HCT116 (cell line): ENCODE results near the gene WASL. TPM values are rescaled to one million over a fixed set of nuclear protein-coding genes. Genes with fewer than 3 reads are reported as not detected.

Experiments
- ATAC-seq: fragments of 200-7000 bp; cut with Tn5 transposase; 2 replicates; pipeline ENCODE4 v1.9.1; 2020; ENCODE audit warnings: mild to moderate bottlenecking, moderate library complexity
- BruUV-seq: library from RNA; stranded (reverse); fragments of 400-500 nt; replicated peaks from 2 replicates; lab custom pipeline; 2021; lab: Mats Ljungman, UMichigan
- CTCF ChIA-PET: fragments of 300-600 bp; sonication (Branson Sonifier 250); formaldehyde crosslinking; loops from one replicate; lab custom pipeline; 2021; ENCODE audit warnings: antibody characterized with exemption; lab: Charles Lee
- POLR2A ChIA-PET: fragments of 300-600, 350-600 bp; sonication (Branson Sonifier 250); formaldehyde crosslinking; loops from one replicate; lab custom pipeline; 2021; ENCODE audit warnings: antibody characterized with exemption; lab: Charles Lee
- RAD21 ChIA-PET, 2 experiments: fragments of 300-600 bp; sonication (Branson Sonifier 250); formaldehyde crosslinking; loops; one replicate each; lab custom pipeline; 2023; ENCODE audit warnings: low total read pairs in 2 of 2; ENCODE audit not compliant: uncharacterized antibody in 2 of 2, unreplicated experiment in 2 of 2, low non-redundant PET in 1 of 2; lab: Charles Lee
- DNase-seq: peaks from one replicate; pipeline ENCODE4 v3.0.0-alpha.2; 2010; ENCODE audit warnings: low read depth, low spot score
- H2AFZ ChIP-seq: fragments of 200-600 bp; shearing (Covaris generic), sonication (generic); 2 replicates; pipeline ENCODE4 v1.6.1; 2017; ENCODE audit warnings: low read depth, mixed run types, mixed read lengths, antibody characterized with exemption, low read length; ENCODE audit not compliant: poor library complexity, severe bottlenecking
- H3K27ac ChIP-seq: 2 replicates; pipeline ENCODE4 v1.5.1; 2012; ENCODE audit warnings: low read depth, low read length
- H3K27me3 ChIP-seq: fragments of 200-600 bp; sonication (generic); 2 replicates; pipeline ENCODE4 v1.6.1; 2016; ENCODE audit warnings: mixed run types, low read length, mixed read lengths; ENCODE audit not compliant: insufficient read depth
- H3K36me3 ChIP-seq, 2 experiments: fragments of 200-500 bp in 1 of 2; fragments of 200-600 bp in 1 of 2; sonication (Bioruptor generic) in 1 of 2; sonication (generic) in 1 of 2; 2 replicates each; pipeline versions ENCODE4 v1.5.1 to v1.6.1; 2014 to 2016; ENCODE audit warnings: low read length in 2 of 2, inconsistent platforms in 1 of 2, mixed read lengths in 1 of 2, mixed run types in 1 of 2; ENCODE audit not compliant: insufficient read depth in 2 of 2, control insufficient read depth in 1 of 2
- H3K4me1 ChIP-seq, 2 experiments: fragments of 200-600 bp in 1 of 2; sonication (generic) in 1 of 2; 2 replicates each; pipeline versions ENCODE4 v1.5.1 to v1.6.1; 2012 to 2017; ENCODE audit warnings: low read length in 2 of 2, inconsistent platforms in 1 of 2, mild to moderate bottlenecking in 1 of 2, mixed read lengths in 1 of 2, mixed run types in 1 of 2, moderate library complexity in 1 of 2; ENCODE audit not compliant: insufficient read depth in 2 of 2, control insufficient read depth in 1 of 2
- H3K4me2 ChIP-seq: fragments of 200-600 bp; sonication (generic); 2 replicates; pipeline ENCODE4 v1.6.1; 2017; ENCODE audit warnings: mixed run types, low read length, mixed read lengths
- H3K4me3 ChIP-seq, 2 experiments: fragments of 200-600 bp in 1 of 2; sonication (generic) in 1 of 2; replicated peaks in 1 of 2; 2 replicates each; pipeline ENCODE4 v1.5.1; 2011 to 2016; ENCODE audit warnings: low read length in 2 of 2, control low read depth in 1 of 2, low read depth in 1 of 2, mild to moderate bottlenecking in 1 of 2, mixed read lengths in 1 of 2, mixed run types in 1 of 2
- H3K79me2 ChIP-seq: fragments of 200-600 bp; sonication (generic); 2 replicates; pipeline ENCODE4 v1.6.1; 2017; ENCODE audit warnings: mild to moderate bottlenecking, mixed run types, low read length, moderate library complexity, mixed read lengths; ENCODE audit not compliant: insufficient read depth
- H3K9ac ChIP-seq: fragments of 200-600 bp; sonication (generic); 2 replicates; pipeline ENCODE4 v1.6.1; 2016; ENCODE audit warnings: low read length, mixed read lengths
- H3K9me2 ChIP-seq: fragments of 200-600 bp; sonication (generic), shearing (Covaris generic); 2 replicates; pipeline ENCODE4 v1.6.1; 2017; ENCODE audit warnings: mixed run types, mild to moderate bottlenecking, moderate library complexity; ENCODE audit not compliant: insufficient read depth
- H3K9me3 ChIP-seq, 2 experiments: fragments of 200-500 bp in 1 of 2; fragments of 200-600 bp in 1 of 2; sonication (Bioruptor generic) in 1 of 2; sonication (generic) in 1 of 2; 2 replicates each; pipeline ENCODE4 v1.6.1; 2014 to 2017; ENCODE audit warnings: low read length in 2 of 2, mixed read lengths in 2 of 2, inconsistent platforms in 1 of 2, low read depth in 1 of 2, mild to moderate bottlenecking in 1 of 2, mixed run types in 1 of 2, moderate library complexity in 1 of 2; ENCODE audit not compliant: control insufficient read depth in 1 of 2, insufficient read depth in 1 of 2
- H4K20me1 ChIP-seq: fragments of 200-600 bp; sonication (generic), shearing (Covaris generic); 2 replicates; pipeline ENCODE4 v1.6.1; 2017; ENCODE audit warnings: mixed run types, mild to moderate bottlenecking, moderate library complexity; ENCODE audit not compliant: insufficient read depth
- EZH2 ChIP-seq: fragments of 200-600 bp; sonication (generic); IDR thresholded peaks from 2 replicates; pipeline ENCODE4 v1.6.1; 2017; ENCODE audit warnings: antibody characterized with exemption, mixed run types
- EZH2phosphoT487 ChIP-seq: fragments of 200-600 bp; IDR thresholded peaks from 2 replicates; pipeline ENCODE4 v1.6.1; 2018; ENCODE audit warnings: antibody characterized with exemption, borderline replicate concordance
- FOSL1 ChIP-seq: IDR thresholded peaks from 2 replicates; pipeline ENCODE4 v1.6.1; 2012; ENCODE audit warnings: low read depth
- REST ChIP-seq: IDR thresholded peaks from 2 replicates; pipeline ENCODE4 v1.6.1; 2012; ENCODE audit warnings: low read depth
- SIN3A ChIP-seq: IDR thresholded peaks from 2 replicates; pipeline ENCODE4 v1.6.1; 2012; ENCODE audit warnings: low read depth
- SP1 ChIP-seq: IDR thresholded peaks from 2 replicates; pipeline ENCODE4 v1.6.1; 2012; ENCODE audit warnings: low read depth
- SRF ChIP-seq: IDR thresholded peaks from 2 replicates; pipeline ENCODE4 v1.6.1; 2012; ENCODE audit warnings: low read depth
- TCF7L2 ChIP-seq: IDR thresholded peaks from 2 replicates; pipeline ENCODE4 v1.7.0; 2011; ENCODE audit warnings: borderline replicate concordance, inconsistent platforms; ENCODE audit not compliant: insufficient read depth, insufficient read length; ENCODE audit errors: extremely low read depth
- YY1 ChIP-seq: IDR thresholded peaks from 2 replicates; pipeline ENCODE4 v1.6.1; 2011; ENCODE audit warnings: low read length, low read depth, moderate library complexity, mild to moderate bottlenecking; ENCODE audit not compliant: insufficient replicate concordance; ENCODE audit errors: extremely low read depth
- ZBTB33 ChIP-seq: IDR thresholded peaks from 2 replicates; pipeline ENCODE4 v1.6.1; 2011; ENCODE audit warnings: mild to moderate bottlenecking, low read length, moderate library complexity; ENCODE audit not compliant: insufficient replicate concordance; ENCODE audit errors: extremely low read depth
- ZFX ChIP-seq: fragments of 450-650 bp; IDR thresholded peaks from 2 replicates; pipeline ENCODE4 v1.6.1; 2017
- intact Hi-C: fragments of 100-400 bp; cut with micrococcal nuclease; formaldehyde crosslinking; loops from 2 replicates; pipeline ENCODE4 v1.10.0; 2022
- total RNA-seq: library from RNA; stranded (reverse); gene quantifications from one replicate; pipeline ENCODE4 v1.2.1, GENCODE V29; 2021; ENCODE audit not compliant: unreplicated experiment

Gene WASL
- total RNA-seq, 1 experiment from 2014 or later, result 26.2 TPM

- no peak for DNase-seq
These were observed 34.3 kb downstream of the WASL start for GRCh38 chr7:123714296-123715080.

More at GRCh38 chr7:123714296-123715080, 34.3 kb downstream of the WASL start:
- Histone ChIP-seq H4K20me1 (peaks cover 5% of the 10 kb centered on the region; the same call in 1 of the 2 replicates), H3K4me1 (peaks cover 0 to 11% of the 10 kb centered on the region in 2 experiments; a peak in 2 of 4 replicates), H3K27me3 (no peaks in the 10 kb centered on the region), H3K79me2 (peaks cover 70% of the 10 kb centered on the region), H2AFZ (no peak overlapping the region), H3K9me2 (no peaks in the 10 kb centered on the region), H3K36me3 (no peaks in the 10 kb centered on the region), H3K27ac (no peak overlapping the region), H3K4me3 (no peak overlapping the region), H3K9me3 (no peaks in the 10 kb centered on the region), H3K9ac (no peak overlapping the region), H3K4me2 (no peak overlapping the region)
- RAD21 ChIA-PET, result no interaction called here
- no peak for ATAC-seq
- intact Hi-C loops, result no loop called here
- TF ChIP-seq SIN3A, result no peak
- no peak for TF ChIP-seq ZFX
- TF ChIP-seq YY1, result no peak
- no peak for TF ChIP-seq SP1
- TF ChIP-seq EZH2phosphoT487, result no peak
- no peak for TF ChIP-seq FOSL1
- TF ChIP-seq TCF7L2, result no peak
- no peak for TF ChIP-seq ZBTB33
- no peak for TF ChIP-seq SRF
- no peak for TF ChIP-seq REST
- TF ChIP-seq EZH2, result no peak
- no TSS peak for BruUV-seq
- POLR2A ChIA-PET, result no interaction called here
- CTCF ChIA-PET, result no interaction called here
